ENCODE results near the gene KIF1B.
A peak's percentile ranks its signal among the peaks of the same experiment; 100 is the strongest.
"Not testable (repeated sequence)": the region's sequence is repeated elsewhere in the genome, so short reads cannot be mapped to it uniquely, and the experiment has no call there.

Gene KIF1B

DNA sequence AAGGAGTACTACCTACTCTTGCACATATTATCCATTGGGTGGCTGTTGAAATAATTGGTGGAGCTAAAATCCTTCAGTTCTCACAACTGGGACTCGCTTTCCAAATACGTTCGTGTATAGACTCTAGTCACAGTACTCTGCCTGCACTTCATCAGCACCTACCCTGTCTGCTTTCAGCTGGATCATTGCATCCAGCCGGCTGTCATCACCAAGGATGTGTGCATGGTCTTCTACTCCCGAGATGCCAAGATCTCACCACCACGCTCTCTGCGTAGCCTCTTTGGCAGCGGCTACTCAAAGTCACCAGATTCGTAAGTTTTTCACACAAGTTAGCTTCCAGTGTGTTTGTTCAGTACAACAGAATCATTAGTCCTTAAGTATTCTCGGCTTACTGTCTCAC is 151.1 kb downstream of the KIF1B start:
- TF ChIP-seq, protein P1, sequence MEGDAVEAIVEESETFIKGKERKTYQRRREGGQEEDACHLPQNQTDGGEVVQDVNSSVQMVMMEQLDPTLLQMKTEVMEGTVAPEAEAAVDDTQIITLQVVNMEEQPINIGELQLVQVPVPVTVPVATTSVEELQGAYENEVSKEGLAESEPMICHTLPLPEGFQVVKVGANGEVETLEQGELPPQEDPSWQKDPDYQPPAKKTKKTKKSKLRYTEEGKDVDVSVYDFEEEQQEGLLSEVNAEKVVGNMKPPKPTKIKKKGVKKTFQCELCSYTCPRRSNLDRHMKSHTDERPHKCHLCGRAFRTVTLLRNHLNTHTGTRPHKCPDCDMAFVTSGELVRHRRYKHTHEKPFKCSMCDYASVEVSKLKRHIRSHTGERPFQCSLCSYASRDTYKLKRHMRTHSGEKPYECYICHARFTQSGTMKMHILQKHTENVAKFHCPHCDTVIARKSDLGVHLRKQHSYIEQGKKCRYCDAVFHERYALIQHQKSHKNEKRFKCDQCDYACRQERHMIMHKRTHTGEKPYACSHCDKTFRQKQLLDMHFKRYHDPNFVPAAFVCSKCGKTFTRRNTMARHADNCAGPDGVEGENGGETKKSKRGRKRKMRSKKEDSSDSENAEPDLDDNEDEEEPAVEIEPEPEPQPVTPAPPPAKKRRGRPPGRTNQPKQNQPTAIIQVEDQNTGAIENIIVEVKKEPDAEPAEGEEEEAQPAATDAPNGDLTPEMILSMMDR (conservative IDR thresholded peaks at IDR 0.05; ENCODE audit: low read depth, low read length), result no peak
- DNase-seq (ENCODE audit: low read depth), result no peak
- H3K4me3 ChIP-seq (ENCODE audit: low read length), result no peak overlapping the region

DNA sequence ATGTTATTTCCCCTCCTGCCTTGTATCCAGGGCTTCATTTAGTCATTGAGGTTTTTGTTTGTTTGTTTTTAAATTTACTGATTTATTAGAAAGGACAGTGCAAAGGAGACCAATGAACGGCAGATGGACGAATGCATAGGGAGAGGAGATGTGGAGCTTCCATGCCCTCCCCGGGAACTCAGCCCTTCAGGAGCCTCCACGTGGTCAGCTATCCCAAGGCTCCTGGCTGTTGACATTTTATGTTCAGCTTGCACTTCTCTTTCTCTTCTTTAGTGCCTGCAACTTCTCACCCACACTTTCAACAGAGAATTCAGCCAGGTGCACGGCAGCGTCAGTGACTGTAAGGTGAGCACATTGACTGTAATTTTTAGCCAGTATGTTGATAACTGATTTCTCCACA is 157.8 kb downstream of the KIF1B start:
- DNase-seq (ENCODE audit: low read depth), result no peak
- H3K4me3 ChIP-seq (ENCODE audit: low read length), result no peak overlapping the region
- TF ChIP-seq, protein P1 (conservative IDR thresholded peaks at IDR 0.05; ENCODE audit: low read depth, low read length), result no peak

DNA sequence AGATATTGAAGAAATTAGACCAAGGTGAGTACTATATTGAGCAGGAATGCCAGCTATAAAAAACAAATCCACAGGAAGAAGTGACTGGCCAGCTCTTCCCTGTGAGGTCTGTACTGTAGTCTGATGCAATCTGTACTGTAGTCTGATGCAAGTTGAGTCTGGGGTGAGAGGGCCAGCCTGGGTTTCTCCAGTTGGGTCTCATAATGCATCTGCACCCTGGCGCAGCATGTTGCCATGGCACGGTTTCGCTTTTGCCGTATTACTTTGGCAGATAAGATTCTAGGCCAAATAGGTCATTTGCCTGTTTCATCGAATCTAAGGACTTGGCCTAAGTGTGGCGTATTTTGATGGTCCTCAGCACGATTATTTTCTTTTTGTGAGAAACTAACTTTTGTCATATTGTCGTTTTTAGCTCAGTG is 164.1 kb downstream of the KIF1B start:
- DNase-seq (ENCODE audit: low read depth), result no peak
- no peak overlapping the region for H3K4me3 ChIP-seq (ENCODE audit: low read length)
- TF ChIP-seq, protein P1 (conservative IDR thresholded peaks at IDR 0.05; ENCODE audit: low read depth, low read length), result no peak

DNA sequence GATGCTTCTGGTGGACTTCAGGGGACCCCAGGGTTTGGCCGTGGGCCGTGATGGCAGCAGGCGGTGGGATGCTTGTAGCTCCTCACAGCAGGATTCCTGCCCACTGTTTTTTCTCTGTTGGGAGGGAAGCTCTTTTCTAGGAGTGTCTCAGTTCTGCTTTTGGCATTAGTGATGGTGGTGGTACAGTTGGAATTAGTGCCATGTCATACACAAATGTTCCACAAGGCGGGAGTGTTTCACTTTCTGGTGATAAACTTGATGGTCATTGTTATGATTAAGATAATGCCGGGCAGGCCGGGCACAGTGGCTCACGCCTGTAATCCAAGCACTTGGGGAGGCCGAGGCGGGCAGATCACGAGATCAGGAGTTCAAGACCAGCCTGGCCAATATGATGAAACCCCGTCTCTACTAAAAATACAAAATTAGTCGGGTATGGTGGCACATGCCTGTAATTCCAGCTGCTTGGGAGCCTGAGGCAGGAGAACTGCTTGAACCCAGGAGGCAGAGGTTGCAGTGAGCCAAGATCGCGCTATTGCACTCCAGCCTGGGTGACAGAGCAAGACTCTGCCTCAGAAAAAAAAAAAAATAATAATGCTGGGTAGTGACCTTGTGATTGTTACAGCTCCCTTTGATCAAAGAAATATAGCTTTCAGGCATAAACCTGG is 167.1 kb downstream of the KIF1B start:
- TF ChIP-seq, protein P1 (conservative IDR thresholded peaks at IDR 0.05; ENCODE audit: low read depth, low read length), result peak; percentile 80
- DNase-seq (ENCODE audit: low read depth); H3K4me3 ChIP-seq (ENCODE audit: low read length): not testable (repeated sequence)

DNA sequence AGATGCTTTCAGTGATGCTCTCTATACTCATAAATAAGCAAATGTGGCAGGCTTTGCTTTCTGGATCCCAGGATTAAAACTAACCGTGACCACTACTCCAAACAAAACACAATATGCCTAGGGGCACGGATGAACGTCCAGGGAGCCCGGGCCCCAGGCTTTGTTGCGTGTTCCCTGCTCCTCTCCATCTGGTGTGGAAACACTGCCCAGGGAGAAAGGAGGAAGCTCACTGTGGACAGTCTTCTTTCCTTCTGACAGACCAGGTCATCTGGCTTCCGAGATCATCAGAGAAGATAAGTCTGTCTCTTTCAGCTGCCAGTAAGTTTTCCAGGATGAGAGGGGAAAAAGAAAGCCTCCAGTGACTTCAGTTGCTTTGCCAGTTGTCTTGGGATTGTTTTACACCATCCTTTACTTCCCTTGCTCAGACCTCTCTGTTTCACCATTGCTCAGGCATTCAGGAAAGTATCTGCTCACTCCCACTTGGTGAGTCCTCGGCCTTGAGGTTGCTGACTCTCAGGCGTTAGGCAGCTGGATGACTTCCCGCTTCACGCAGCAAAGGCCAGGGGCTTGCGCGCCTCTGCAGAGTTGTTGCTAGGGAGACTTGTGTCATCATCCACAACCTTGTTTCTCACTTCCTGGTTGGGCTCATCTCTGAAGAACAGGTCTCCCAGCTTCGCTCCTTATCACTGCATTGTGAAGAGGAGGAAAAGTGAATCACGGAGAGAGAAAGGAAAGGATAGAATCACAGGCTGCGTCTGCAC is 167.9 kb downstream of the KIF1B start:
- TF ChIP-seq, protein P1 (conservative IDR thresholded peaks at IDR 0.05; ENCODE audit: low read depth, low read length), result no peak
- H3K4me3 ChIP-seq (ENCODE audit: low read length), result no peak overlapping the region
- no peak for DNase-seq (ENCODE audit: low read depth)

DNA sequence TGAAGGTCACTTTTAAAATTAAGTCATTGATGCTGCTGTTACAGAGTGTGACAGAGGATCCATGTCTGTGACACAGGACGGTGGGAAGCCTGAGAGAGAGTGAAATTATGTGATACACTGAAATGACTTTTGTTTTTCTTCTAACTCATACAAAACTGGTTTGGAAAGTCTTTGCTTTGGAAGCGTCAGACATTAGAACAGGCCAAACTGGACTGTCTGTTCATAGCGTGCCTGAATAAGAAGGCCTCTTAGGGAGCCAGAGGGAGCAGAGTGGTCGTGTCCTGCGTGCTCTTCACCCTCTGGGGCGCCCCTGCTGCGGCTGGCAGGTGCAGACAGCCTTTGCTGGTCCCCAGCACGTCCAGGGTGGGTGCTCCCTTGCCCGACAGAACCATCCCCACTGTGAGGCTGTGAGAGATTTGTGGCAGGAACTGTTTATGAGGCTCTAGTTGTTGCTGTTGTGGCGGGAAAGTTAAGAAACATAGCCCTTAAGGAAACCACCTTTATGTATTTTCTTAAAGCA is 168.8 kb downstream of the KIF1B start:
- no peak for DNase-seq (ENCODE audit: low read depth)
- no peak overlapping the region for H3K4me3 ChIP-seq (ENCODE audit: low read length)
- TF ChIP-seq, protein P1 (conservative IDR thresholded peaks at IDR 0.05; ENCODE audit: low read depth, low read length), result no peak

Data from retinal pigment epithelial cell (primary cell).